Activated CD4-positive, alpha-beta T cell treated with anti-CD3 and anti-CD28 coated beads, Interleukin-2, amount 50 U/mL, for 4 hours (primary cell): Measurements from ENCODE around the gene TYK2.
"Not testable (repeated sequence)": the region's sequence is repeated elsewhere in the genome, so short reads cannot be mapped to it uniquely, and the experiment has no call there.

Experiments
- DNase-seq, 2 experiments: peaks; one replicate each; pipeline ENCODE4 v3.0.0-alpha.2; 2020

The TYK2 gene

DNA sequence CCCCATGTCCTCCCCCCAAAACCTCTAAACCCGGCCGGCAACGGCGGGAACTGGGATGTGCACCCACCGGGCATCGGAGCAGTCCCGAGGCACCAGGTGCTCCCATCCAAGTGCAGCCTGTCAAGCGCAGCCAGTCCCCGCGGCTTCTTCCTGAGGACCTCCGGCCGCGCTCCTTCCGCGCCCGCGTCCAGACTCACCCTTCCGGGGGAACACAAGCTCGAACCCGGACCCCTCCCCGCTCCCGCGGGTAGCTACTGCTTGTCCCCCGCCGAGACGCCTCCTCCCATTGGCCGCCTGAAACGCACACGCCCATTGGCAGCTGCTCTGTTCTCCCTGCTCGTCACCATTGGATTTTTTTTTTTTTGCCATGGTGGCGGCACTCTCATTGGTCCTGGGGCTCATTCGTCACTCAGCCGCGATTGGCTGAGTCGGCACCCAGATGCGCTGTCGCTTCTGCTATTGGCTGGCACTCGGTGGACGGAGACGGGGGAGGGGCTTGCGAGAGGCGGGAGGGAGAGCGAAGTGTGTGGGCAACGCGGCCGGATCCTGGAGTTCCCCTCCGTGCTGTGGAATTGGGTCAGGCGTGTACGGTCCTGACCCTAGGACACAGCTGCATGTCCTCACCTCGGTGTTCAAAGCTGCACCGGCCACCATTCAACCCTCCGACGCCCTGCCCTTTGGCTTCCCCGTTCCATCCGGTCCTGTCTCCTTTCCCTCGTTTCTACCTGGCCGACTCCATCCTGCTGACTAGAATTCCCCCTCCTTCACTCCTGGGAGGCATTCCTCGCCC is at the start of gene TYK2:
Gene TYK2, minus strand, starts transcription at position 260 of the 790 bp plus-strand sequence. CDS start 2,166 bp downstream, outside the sequence.
- peak; percentile 94 to 96 for DNase-seq

DNA sequence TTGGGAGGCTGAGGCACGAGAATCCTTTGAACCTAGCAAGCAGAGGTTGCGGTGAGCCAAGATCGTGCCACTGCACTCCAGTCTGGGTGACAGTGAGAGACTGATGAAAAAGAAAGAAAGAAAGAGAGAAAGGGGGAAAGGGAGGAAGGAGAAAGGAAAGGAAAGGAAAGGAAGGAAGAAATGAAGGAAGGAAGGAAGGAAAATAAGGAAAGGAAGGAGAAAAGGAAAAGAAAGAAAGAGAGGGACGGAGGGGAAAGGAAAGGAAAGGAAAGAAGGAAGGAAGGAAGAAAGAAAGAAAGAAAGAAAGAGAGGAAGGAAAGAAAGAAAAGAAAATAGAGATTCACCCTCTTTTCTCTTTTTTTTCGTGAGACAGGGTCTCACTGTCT is 48.6 kb upstream of the TYK2 start:
- no peak for DNase-seq

DNA sequence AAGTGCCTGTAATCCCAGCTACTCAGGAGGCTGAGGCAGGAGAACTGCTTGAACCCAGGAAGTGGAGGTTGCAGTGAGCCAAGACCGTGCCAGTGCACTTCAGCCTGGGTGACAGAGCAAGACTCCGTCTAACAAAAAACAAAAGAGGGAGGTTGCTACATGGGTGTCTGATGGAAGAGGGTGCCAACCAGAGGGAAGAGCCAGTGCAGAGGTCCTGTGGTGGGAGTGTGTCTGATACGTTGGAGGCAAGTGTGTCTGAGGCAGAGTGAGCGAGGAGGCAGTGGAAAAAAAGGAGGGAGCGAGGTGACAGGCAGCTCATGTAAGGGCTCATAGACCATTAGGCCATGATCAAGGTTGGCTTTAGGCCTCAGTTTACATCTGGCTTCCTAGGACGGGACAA is 46.8 kb upstream of the TYK2 start:
- no peak for DNase-seq

- DNase-seq: peak; percentile 55 to 59
These were observed 43.8 kb upstream of the TYK2 start for GRCh38 chr19:10424011-10424637.

DNA sequence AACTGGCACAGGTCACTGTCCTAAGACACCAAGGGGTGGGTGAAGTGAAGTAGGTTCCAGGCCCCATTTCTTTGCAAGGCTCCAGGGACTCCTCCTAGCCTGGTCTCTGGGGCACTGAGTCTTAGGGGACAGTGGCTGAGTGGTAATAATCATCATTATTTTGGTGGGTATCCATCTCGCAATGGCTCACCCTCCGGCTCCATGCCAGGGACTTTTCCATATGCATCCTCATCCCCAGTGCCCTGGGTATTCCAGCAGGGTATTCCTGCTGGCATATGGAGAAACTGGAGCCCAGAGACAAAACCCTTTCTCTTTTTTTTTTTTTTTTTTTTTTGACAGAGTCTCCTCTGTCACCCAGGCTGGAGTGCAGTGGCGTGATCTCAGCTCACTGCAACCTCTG is 42.5 kb upstream of the TYK2 start:
- DNase-seq: no peak

- no peak for DNase-seq
These were observed 41.7 kb upstream of the TYK2 start for GRCh38 chr19:10422046-10422461.

DNA sequence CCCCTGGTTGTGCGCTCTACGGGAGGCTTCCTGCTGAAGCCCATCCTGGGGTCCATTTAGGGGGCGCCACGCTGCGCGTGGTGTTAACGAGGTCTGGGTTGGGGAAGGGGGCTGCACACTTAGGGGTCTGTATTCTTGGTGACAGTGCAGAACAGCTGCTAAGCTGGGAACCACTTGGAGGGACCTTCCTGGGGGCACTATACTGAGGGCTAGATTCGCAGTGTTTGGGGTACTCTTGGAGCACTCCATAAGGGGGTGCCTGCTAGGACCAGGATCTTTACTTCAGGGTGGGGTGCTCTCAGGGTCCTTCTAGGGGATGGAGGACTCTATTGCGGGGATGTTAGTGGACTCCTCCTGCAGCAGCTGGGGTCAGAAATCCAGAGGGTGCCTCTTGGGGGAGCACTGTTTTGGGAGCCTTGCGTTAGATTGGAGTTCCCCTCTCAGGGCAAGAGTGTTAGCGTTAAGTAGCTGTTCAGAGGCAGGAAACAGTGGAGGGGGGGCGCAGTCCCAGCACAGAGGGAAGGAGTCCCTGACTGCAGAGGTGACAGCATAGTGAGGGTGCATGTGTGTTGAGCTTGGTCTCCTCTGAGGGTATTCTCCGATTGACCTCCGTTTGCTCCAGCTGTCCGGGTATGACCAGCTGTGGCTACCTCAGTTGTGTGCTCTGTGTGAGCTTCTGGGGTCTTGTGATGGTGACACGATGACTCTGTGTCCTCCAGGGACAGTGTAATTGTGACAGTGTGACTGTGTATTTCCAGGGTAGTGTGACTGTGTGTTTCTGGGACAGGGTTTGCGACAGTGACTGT is 41.1 kb upstream of the TYK2 start:
- no peak for DNase-seq

DNA sequence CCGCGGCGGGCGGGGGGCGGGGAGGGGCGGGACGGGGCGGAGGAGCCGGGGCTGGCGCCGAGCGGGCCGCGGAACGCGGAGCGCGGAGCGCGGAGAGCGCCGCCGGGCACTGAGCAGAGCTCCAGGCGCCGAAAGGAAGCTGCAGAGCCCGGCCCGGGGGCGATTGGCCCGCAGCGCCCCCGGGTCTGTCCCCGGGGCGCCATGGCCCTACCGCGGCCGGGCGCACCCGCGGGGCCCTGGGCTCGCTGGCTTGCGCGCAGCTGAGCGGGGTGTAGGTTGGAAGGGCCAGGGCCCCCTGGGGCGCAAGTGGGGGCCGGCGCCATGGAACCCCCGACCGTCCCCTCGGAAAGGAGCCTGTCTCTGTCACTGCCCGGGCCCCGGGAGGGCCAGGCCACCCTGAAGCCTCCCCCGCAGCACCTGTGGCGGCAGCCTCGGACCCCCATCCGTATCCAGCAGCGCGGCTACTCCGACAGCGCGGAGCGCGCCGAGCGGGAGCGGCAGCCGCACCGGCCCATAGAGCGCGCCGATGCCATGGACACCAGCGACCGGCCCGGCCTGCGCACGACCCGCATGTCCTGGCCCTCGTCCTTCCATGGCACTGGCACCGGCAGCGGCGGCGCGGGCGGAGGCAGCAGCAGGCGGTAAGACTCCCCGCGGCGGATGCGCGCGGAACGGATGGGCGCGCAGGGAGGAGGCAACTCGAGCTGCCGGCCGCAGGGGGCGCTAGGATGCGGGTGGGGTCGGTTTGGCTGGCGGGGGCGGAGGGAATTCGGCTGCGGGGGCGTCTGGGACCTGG is 40.3 kb upstream of the TYK2 start, which contains the start of gene PDE4A:
Gene PDE4A, plus strand, starts transcription at position 95 of the 796 bp plus-strand sequence. Its CDS starts 227 bp downstream, at position 322.
- DNase-seq: peak in 1 of 2 experiments; percentile 40

GRCh38 chr19:10419646-10420443 is 39.5 kb upstream of the TYK2 start:
- DNase-seq: no peak

DNA sequence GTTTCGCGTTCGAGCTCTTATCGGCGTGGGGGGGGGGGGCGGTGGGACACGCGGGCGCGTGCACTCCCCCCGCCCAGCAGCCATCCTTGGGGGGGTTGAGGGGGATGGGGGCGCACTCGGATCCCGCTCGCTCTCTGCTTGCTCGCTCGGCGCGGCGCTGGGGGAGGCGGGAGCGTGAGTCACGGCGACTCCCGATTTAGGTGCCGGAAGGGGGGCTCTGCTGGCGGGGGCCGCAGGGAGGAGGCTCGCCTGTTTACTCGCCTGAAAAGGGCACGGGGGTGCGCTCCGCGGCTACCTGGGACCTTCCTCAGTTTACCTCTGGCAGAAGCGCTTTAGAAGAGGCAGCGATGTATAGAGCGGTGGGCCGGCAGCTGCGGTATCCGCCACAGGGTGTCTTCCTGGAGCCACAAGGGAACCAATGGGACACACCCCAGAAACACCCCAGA is 38.9 kb upstream of the TYK2 start:
- DNase-seq: peak in 1 of 2 experiments; percentile 37

GRCh38 chr19:10418485-10419199 is 38.3 kb upstream of the TYK2 start:
- no peak for DNase-seq

GRCh38 chr19:10418235-10418484 is 37.8 kb upstream of the TYK2 start:
- DNase-seq: no peak

GRCh38 chr19:10417541-10418234 is 37.3 kb upstream of the TYK2 start:
- no peak for DNase-seq

GRCh38 chr19:10416380-10417257 is 36.2 kb upstream of the TYK2 start:
- DNase-seq: peak; percentile 89 to 92

DNA sequence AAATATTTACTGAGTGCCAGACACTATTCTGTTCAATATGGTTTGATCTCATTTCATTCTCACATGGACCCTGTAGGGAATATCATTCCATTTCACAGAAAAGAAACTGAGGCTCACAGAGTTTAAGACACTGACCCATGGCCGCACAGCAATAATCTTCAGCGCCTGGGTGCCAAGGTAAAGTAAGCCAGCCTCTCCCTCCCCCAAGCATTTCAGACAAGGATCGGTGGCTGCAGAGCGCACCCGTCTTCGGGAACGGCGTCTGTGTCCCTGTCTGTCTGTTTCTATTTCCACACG is 35.7 kb upstream of the TYK2 start:
- no peak for DNase-seq

DNA sequence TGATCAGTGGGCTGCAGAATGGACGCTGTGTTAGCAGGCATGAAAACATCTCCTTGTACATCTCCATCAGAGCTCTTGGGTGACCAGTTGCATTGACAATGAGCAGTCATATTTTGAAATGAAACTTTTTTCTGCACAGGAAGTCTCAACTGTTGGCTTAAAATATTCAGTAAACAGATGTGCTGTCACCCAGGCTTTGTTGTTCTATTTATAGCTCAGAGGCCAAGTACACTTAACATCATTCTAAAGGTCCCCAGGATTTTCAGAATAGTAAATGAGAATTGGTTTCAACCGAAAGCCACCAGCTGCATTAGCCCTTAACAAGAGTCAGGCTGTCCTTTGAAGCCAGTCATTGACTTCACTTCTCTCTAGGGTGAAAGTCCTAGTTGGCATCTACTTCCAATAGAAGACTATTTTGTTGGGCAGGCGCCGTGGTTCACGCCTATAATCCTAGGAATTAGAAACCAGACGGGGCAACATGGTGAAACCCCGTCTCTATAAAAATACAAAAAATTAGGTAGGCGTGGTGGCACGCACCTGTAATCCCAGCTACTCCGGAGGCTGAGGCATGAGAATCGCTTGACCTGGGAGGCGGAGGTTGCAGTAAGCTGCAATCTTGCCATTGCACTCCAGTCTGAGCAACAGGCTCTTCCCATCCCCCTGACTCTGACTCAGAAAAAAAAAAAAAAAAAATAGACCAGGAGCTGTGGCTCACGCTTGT is 32.0 kb upstream of the TYK2 start:
- no peak for DNase-seq

- not testable (repeated sequence) for DNase-seq
These were observed 30.9 kb upstream of the TYK2 start for GRCh38 chr19:10411224-10411623.

DNA sequence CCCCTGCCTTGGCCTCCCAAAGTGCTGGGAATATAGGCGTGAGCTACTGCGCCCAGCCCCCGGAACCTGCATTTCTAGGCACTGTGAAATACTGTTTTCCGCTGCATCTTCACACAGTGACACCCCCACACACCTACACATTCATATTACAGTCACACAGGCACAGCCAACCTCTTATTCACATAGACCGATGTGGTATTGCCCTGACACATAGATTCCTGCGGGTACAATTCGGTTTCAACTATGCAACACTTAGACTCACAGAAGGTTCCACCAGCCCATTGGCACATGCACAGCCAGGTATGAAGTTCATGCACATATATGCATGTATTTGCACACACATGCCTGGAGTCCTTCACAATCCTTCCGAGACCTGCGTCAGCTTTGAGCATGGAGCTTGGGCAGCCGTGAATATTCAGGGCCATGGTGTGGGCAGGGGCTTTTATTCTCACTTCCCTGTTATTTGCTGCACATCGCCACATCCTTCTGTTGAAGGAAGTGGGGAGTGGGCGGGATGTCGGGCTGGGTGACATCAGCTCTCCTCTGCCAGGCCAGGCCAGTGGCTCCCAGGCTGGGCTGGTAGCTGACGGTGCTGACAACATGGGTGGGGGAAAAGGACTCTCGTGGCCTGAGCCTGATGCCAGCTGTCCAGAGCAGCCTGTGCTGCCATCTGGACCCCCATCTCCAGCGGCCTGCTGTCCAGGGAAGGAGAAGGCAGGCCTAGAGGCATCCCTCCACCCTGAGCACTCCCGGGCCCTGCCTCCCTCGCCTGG is 28.3 kb upstream of the TYK2 start:
- peak; percentile 45 to 55 for DNase-seq
